Thyroid gland (tissue), 4 donors: ENCODE data around the gene SGSH.

Experiments
- POLR2A ChIP-seq, 2 donors: fragments of 450-650 bp; IDR thresholded peaks; one replicate each; pipeline ENCODE4 v1.6.1; 2017; ENCODE audit warnings: antibody characterized with exemption in 2 of 2, mild to moderate bottlenecking in 2 of 2, moderate library complexity in 1 of 2
- TF ChIP-seq, protein P1 (sequence below), 6 experiments: fragments of 200-600 bp in 3 of 6; fragments of 450-650 bp in 3 of 6; sonication (generic) in 3 of 6; IDR thresholded peaks; one replicate each; pipeline ENCODE4 v1.5.1; 2016 to 2019; ENCODE audit warnings: antibody characterized with exemption in 6 of 6, mild to moderate bottlenecking in 2 of 6, inconsistent platforms in 1 of 6, moderate library complexity in 1 of 6

- no peak for TF ChIP-seq POLR2A (IDR thresholded peaks at IDR 0.05)
- TF ChIP-seq, protein P1, sequence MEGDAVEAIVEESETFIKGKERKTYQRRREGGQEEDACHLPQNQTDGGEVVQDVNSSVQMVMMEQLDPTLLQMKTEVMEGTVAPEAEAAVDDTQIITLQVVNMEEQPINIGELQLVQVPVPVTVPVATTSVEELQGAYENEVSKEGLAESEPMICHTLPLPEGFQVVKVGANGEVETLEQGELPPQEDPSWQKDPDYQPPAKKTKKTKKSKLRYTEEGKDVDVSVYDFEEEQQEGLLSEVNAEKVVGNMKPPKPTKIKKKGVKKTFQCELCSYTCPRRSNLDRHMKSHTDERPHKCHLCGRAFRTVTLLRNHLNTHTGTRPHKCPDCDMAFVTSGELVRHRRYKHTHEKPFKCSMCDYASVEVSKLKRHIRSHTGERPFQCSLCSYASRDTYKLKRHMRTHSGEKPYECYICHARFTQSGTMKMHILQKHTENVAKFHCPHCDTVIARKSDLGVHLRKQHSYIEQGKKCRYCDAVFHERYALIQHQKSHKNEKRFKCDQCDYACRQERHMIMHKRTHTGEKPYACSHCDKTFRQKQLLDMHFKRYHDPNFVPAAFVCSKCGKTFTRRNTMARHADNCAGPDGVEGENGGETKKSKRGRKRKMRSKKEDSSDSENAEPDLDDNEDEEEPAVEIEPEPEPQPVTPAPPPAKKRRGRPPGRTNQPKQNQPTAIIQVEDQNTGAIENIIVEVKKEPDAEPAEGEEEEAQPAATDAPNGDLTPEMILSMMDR (IDR thresholded peaks at IDR 0.05), result no peak
These were observed 39.9 kb downstream of the SGSH start for GRCh38 chr17:80180192-80180591.
